ENCODE results near the gene BRD9.
"Not testable (repeated sequence)": the region's sequence is repeated elsewhere in the genome, so short reads cannot be mapped to it uniquely, and the experiment has no call there.

DNA sequence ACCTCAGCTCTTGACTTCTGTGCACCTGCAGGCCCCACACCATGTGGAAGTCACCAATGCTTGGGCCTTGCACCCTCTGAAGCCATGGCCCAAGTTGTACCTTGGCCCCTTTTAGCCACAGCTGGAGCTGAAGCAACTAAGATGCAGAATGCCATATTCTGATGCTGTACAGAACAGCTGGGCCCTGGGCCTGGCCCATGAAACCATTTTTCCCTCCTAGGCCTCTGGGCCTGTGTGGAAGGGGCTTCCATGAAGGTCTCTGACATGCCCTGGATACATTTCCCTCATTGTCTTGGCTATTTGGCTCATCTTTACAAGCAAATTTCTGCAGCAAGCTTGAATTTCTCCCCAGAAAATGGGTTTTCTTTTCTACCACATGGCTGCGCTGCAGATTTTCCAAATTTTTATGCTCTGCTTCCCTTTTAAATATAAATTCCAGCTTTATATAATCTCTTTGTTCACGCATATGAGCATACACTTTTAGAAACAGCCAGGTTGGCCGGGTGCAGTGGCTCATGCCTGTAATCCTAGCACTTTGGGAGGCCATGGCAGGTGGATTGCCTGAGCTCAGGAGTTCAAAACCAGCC is 41.9 kb upstream of the BRD9 start:
- TF ChIP-seq, protein P1, sequence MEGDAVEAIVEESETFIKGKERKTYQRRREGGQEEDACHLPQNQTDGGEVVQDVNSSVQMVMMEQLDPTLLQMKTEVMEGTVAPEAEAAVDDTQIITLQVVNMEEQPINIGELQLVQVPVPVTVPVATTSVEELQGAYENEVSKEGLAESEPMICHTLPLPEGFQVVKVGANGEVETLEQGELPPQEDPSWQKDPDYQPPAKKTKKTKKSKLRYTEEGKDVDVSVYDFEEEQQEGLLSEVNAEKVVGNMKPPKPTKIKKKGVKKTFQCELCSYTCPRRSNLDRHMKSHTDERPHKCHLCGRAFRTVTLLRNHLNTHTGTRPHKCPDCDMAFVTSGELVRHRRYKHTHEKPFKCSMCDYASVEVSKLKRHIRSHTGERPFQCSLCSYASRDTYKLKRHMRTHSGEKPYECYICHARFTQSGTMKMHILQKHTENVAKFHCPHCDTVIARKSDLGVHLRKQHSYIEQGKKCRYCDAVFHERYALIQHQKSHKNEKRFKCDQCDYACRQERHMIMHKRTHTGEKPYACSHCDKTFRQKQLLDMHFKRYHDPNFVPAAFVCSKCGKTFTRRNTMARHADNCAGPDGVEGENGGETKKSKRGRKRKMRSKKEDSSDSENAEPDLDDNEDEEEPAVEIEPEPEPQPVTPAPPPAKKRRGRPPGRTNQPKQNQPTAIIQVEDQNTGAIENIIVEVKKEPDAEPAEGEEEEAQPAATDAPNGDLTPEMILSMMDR (conservative IDR thresholded peaks at IDR 0.05; ENCODE audit: low read depth, low read length): peak; percentile 47
- TF ChIP-seq RAD21 (IDR thresholded peaks at IDR 0.05; ENCODE audit: low read length): peak; percentile 40
- TF ChIP-seq POLR2A (IDR thresholded peaks at IDR 0.05; ENCODE audit: low read depth, low read length); RCOR1 (IDR thresholded peaks at IDR 0.05; ENCODE audit: insufficient replicate concordance, low read length); ELK1 (IDR thresholded peaks at IDR 0.05; ENCODE audit: borderline replicate concordance, low read depth, low read length); CEBPB (IDR thresholded peaks at IDR 0.05; ENCODE audit: low read depth, low read length); MAFK (IDR thresholded peaks at IDR 0.05; ENCODE audit: low read depth, low read length); RFX5 (IDR thresholded peaks at IDR 0.05; ENCODE audit: low read depth, low read length); BHLHE40 (IDR thresholded peaks at IDR 0.05; ENCODE audit: low read depth, low read length); MAZ (IDR thresholded peaks at IDR 0.05; ENCODE audit: borderline replicate concordance, low read depth, low read length); NFE2L2 (IDR thresholded peaks at IDR 0.05; ENCODE audit: low read depth, low read length); MXI1 (IDR thresholded peaks at IDR 0.05; ENCODE audit: borderline replicate concordance, low read depth, low read length): not testable (repeated sequence)
- TF ChIP-seq, protein P2, sequence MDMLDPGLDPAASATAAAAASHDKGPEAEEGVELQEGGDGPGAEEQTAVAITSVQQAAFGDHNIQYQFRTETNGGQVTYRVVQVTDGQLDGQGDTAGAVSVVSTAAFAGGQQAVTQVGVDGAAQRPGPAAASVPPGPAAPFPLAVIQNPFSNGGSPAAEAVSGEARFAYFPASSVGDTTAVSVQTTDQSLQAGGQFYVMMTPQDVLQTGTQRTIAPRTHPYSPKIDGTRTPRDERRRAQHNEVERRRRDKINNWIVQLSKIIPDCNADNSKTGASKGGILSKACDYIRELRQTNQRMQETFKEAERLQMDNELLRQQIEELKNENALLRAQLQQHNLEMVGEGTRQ (IDR thresholded peaks at IDR 0.05; ENCODE audit: low read depth, low read length): not testable (repeated sequence)

Measured in IMR-90 (cell line).